B cell (primary cell): Measurements from ENCODE around the gene DGKQ.

Experiments
- EZH2 ChIP-seq: IDR thresholded peaks from 2 replicates; pipeline ENCODE4 v1.6.1; 2012; ENCODE audit warnings: borderline replicate concordance, low read depth, mild to moderate bottlenecking, moderate library complexity, low read length; ENCODE audit not compliant: insufficient read depth, poor library complexity, severe bottlenecking
- TF ChIP-seq, protein P1 (sequence below): fragments of 200-600 bp; IDR thresholded peaks from one replicate; pipeline ENCODE4 v1.8.0; 2022; ENCODE audit warnings: antibody characterized with exemption, mild to moderate bottlenecking

DNA sequence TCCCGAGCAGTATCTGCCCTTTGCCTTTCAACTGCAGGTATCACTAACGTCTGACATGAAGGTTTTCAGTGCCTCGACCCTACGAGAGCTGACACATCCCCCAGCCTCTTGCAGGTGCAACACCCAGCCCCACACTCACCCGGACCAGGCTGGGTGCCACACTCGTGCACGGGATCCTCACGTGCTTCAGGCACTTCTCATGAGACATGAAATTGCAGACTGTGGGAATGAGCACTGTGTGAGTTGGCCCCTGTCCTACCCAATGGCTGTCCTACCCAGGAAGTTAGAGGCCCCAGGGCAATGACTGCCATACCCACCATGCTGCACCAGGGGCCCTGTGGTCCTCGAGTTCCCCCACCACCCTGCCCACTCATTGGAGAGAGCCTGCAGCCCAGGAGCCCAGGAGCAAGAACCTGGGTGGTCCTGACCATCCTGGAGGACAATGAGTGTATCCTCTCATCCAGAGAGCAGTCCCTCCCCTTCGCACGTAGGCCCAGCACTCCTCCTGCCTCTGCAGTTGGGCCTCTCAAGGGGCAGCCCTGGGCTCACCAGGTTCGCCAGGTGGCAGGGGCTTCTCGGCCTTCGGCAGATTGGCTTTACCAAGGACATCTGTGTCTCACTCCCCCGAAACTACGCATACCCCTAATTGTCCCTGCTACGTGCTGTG lies 2.4 kb downstream of the DGKQ start:
- TF ChIP-seq, protein P1, sequence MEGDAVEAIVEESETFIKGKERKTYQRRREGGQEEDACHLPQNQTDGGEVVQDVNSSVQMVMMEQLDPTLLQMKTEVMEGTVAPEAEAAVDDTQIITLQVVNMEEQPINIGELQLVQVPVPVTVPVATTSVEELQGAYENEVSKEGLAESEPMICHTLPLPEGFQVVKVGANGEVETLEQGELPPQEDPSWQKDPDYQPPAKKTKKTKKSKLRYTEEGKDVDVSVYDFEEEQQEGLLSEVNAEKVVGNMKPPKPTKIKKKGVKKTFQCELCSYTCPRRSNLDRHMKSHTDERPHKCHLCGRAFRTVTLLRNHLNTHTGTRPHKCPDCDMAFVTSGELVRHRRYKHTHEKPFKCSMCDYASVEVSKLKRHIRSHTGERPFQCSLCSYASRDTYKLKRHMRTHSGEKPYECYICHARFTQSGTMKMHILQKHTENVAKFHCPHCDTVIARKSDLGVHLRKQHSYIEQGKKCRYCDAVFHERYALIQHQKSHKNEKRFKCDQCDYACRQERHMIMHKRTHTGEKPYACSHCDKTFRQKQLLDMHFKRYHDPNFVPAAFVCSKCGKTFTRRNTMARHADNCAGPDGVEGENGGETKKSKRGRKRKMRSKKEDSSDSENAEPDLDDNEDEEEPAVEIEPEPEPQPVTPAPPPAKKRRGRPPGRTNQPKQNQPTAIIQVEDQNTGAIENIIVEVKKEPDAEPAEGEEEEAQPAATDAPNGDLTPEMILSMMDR = no peak
- no peak for TF ChIP-seq EZH2
